NCI-H226 (cell line): ENCODE measurements around the gene A2M.

ENCODE experiments used
- DNase-seq: peaks from one replicate; pipeline ENCODE4 v3.0.0-alpha.2; 2015

Gene A2M

DNA sequence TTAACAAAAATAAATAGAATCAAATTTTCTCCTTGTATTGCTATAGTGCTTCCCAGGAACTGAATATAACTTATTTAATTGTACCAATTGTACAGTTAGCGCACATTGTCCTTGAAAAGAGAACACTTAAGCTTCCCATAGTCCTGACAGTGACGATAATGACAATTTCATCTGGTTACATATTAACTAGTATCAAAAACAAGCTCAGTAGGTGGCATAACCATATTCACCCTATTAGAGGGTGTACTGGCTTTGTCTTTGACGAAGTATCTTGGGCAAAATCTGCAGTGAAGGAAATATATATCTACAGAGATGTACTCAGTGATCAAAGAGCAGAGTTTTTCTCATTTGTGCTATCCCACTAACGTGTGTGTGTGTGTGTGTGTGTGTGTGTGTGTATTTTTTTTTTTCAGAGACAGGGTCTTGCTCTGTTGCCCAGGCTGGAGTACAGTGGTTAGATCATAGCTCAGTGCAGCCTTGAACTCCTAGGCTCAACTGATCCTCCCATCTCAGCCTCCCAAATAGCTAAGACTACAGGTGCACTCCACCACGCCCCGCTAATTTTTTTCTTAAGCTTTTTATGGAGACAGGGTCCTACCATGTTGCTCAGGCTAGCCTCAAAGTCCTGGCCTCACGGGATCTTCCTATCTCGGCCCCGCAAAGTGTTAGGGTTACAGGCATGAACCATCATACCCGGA lies 4.9 kb upstream of the A2M start:
- DNase-seq = no peak

GRCh38 chr12:9118158-9118557 lies 2.4 kb upstream of the A2M start:
- DNase-seq = no peak

DNA sequence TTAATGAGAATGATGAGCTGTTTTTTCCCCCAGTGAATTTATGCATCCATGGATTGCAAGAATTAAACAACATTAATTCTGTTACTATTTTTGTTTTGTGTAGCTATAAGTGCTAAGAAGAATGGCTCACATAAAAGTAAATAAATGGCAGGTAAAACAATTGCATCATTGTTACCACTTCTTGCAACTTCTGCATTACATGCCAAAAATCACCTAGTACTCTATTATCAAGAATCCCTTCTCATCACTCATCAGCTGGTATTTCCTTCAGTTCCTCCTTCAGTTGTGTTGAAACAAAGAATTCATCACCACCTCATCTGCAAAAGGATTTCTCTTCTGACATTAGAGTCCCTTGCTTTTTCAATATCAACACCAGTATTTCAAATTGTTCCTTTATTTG lies 773 bp downstream of the A2M start:
- DNase-seq = peak; percentile 43

DNA sequence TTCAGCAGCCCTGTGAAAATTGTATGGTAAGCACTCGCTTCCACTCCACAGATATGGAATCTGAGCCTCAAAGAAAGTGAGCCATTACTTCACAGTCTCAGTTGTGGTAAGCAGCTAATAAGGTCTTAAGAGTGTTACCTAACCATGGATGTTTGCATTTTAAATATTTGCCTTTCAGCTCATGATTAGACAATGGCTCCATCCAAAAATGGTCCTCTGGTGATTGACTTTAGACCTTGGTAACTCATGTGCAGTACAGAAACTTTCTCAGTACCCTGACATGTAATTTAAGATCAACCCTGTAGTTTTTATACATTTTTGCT lies 1.8 kb downstream of the A2M start:
- no peak for DNase-seq

- DNase-seq = no peak
These were observed 2.3 kb downstream of the A2M start for GRCh38 chr12:9113296-9113986.

DNA sequence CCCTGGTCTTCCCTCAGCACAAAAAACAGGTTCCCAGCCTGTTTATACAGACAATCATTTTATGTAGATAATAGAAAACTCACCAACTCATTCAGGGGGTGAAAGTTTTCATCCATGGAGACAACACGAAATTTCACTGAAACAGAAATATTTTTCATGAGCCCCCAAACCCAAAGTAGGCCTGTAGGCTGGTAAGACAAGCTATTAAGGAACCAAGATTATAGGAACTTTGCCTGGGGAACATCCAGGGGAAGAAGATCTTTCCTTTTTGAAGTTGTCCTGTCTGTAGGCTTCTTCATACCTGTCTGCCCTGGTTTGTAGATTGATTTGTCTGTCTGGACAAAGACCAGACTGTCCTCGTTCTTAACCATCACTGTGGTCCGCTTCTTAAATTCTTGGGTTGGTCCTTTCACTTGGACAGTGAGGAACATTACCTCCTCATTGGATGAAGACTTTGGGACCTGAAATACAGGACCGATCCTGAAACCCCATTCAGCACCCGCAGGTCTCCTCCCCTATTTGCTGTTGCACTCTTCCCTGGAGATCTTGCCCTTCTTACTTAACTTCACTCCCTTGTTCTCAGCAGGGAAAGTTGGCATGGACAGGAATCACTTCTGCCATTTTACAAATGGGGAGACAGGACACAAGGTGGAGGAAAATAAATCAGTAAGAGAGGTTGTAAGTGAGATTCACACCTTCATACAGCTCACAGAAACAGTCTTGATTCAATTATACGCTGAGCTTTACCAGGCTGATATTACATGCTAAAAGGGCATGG lies 3.5 kb downstream of the A2M start:
- no peak for DNase-seq

DNA sequence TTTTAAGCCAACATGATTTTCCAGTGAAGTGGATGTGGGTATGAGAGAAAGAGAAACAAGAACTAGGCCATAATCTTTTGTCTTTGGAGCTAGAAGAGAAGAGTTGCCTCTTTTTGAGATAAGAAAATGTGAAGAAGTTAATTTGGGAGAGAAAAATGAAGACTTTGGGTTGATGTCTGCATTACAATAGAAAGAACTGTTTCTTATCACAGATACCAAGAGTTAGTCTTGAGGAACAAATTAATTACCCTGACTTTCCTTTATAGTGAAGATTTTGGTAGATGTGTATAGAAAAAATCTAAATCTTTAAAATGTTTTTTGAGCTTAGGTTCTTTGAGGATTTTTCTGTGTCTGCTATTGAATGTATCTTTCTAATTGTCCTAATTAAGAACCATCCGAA lies 4.2 kb downstream of the A2M start:
- no peak for DNase-seq

- DNase-seq = no peak
These were observed 5.8 kb downstream of the A2M start for GRCh38 chr12:9109737-9110491.

DNA sequence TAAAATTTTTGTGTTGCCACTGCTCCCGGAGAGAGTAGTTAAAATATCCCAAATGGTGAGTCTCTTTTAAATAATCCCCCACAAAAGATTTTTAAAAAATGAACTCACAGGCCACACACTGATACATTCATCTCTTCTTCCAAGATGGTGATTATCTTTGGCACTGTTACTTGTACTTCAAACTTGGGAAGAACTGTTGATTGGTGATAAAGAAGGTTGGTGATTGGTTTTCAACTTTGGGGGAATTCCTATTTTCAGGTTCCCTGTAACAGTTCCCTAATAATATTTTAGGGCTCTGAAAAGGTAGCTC lies 6.6 kb downstream of the A2M start:
- DNase-seq = no peak

- no peak for DNase-seq
These were observed 7.1 kb downstream of the A2M start for GRCh38 chr12:9108504-9109212.

- no peak for DNase-seq
These were observed 8.2 kb downstream of the A2M start for GRCh38 chr12:9107542-9107873.

DNA sequence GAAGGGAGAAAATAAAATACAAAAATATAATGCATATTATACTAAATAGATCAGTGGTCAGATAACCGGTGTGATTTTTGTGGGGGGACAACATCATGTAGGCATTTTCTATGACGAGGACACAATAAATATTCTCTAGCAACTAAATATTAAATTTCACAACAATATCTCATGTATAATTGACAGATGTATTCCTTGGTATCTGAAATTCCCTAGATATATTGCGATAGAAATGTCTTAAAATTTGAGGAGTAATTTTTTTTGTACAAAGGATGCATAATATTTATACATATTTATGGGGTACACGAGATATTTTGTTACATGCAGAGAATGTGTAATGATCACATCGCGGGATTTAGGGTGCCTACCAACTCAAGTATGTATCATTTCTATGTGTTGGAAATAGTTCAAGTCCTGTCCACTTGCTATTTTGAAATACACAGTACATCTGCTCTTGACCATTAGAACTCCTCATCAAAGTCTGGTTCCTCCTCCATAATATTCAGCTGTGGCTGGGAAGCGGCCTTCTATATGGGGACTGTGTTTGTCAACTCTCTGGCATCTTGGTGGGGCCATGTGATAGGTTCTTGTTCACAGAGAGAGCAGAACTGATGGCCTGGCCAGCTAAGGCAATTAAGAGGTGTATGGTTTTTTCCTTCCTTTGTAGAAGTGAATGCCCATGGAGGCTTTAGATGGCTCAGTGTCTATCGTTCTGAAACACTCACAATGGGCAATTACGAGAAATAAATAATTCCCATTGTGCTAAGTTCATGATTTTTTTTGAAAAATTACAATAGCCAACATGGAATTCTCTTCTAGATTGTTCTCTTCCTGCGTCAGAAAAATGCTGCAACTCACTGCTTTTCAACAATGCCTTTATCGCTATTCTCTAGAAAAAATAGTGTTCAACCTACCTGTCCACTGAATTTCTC lies 8.8 kb downstream of the A2M start:
- DNase-seq = no peak

GRCh38 chr12:9106067-9106466 lies 9.7 kb downstream of the A2M start:
- no peak for DNase-seq

DNA sequence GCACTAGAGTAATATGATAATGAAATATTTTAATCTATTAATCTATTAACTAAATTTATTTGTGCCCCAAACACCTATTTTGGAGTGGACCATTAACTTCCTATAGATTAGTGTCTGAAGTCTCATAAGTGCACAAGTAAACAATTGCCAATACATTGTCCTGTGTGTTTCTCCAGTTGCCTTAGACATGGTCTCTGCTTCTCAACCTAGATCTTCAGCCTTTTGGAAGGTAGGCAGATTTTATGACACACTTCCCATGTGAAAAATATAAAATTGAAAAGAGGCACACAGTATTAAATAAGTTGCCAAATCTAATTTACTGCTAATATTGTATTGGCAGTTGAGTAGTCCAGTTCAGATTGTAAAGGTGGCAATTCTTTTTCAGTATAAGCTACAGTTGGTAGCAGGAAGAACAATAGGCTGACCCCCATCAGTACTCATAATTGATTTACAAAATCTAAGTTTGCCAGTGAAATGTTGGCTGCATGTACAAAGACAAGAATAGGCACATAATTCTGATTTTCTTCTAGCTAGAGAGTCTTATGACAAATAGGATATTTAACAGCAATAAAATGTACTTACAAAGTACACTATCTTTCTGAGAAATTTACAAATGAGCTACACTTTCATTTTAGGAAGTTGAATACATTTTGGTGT lies 10.8 kb downstream of the A2M start:
- DNase-seq = no peak

GRCh38 chr12:9104087-9104486 lies 11.6 kb downstream of the A2M start:
- no peak for DNase-seq

GRCh38 chr12:9103050-9103849 lies 12.5 kb downstream of the A2M start:
- no peak for DNase-seq

GRCh38 chr12:9101018-9101687 lies 14.6 kb downstream of the A2M start:
- DNase-seq = no peak

GRCh38 chr12:9099552-9100190 lies 16.0 kb downstream of the A2M start:
- DNase-seq = no peak

DNA sequence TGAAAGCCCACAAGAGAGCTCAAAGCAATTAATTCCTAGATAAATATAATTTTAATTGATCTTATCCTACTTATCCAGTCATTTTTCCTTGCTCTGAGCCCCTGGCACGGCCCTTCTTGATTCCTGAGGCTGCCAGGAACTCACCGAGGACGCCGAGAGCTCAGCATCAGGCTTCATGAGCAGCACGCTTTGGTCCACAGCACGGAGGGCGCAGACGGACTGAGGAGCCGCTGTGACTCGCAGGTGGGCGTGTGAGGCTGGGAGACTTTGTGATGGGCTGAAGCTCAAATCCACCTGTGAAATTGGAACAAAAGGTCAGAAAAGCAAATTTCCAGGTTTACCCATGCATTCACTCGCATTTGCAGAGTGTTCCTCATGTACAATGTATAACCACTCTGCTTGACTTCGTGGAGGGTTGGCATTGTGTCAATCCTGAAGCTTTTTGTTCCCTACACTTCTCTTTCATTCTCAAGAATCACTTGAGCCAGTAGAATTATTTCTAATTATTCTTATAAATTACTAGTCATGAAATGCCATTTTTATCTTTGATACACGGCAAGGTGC lies 17.2 kb downstream of the A2M start:
- no peak for DNase-seq
